BJ (cell line): ENCODE data around the gene GPLD1. TPM values are rescaled to one million over a fixed set of nuclear protein-coding genes. Genes with fewer than 3 reads are reported as not detected.

ENCODE experiments used
- CTCF ChIA-PET: fragments of 350-600 bp; formaldehyde crosslinking; extraction: SDS; loops from one replicate; lab custom pipeline; 2021; ENCODE audit warnings: antibody characterized with exemption, inconsistent platforms; lab: Yijun Ruan, JAX
- POLR2A ChIA-PET: fragments of 300-600 bp; sonication (Branson Sonifier 250); formaldehyde crosslinking; extraction: SDS; loops from one replicate; lab custom pipeline; 2021; ENCODE audit warnings: antibody characterized with exemption; lab: Charles Lee
- DNase-seq: peaks from one replicate; pipeline ENCODE4 v3.0.0-alpha.2; 2011; ENCODE audit warnings: low read depth
- H3K27me3 ChIP-seq: 2 replicates; pipeline ENCODE4 v1.6.0; 2011; ENCODE audit warnings: low read length; ENCODE audit not compliant: control insufficient read depth, insufficient read depth
- H3K36me3 ChIP-seq: 2 replicates; pipeline ENCODE4 v1.5.1; 2011; ENCODE audit warnings: low read length; ENCODE audit not compliant: control insufficient read depth, insufficient read depth
- H3K4me3 ChIP-seq: 2 replicates; pipeline ENCODE4 v1.5.1; 2011; ENCODE audit warnings: low read depth, mild to moderate bottlenecking, control low read depth, low read length
- CTCF ChIP-seq: IDR thresholded peaks from 2 replicates; pipeline ENCODE4 v1.5.1; 2011; ENCODE audit warnings: low read depth, mild to moderate bottlenecking, control low read depth, inconsistent platforms, low read length, moderate library complexity; ENCODE audit not compliant: insufficient read depth
- polyA plus RNA-seq: library from polyadenylated mRNA; depleted of rRNA; stranded (reverse); fragments of >200 nt; gene quantifications from 2 replicates; pipeline ENCODE4 v1.2.3, GENCODE V29; 2011

The GPLD1 gene
- polyA plus RNA-seq, 1 experiment = 0.22 TPM

GRCh38 chr6:24497254-24497970 lies 8.0 kb upstream of the GPLD1 start:
- ChIA-PET POLR2A (no interaction called here), CTCF (no interaction called here)
- no peak for TF ChIP-seq CTCF
- DNase-seq = no peak
- Histone ChIP-seq H3K4me3 (no peak overlapping the region), H3K36me3 (no peaks in the 10 kb centered on the region), H3K27me3 (peaks cover 2% of the 10 kb centered on the region; the same call in 1 of the 2 replicates)

- DNase-seq = no peak
- Histone ChIP-seq H3K36me3 (no peaks in the 10 kb centered on the region), H3K4me3 (peak within 1 kb of the TSS; percentile 51), H3K27me3 (peaks cover 2% of the 10 kb centered on the region; the same call in 1 of the 2 replicates)
- CTCF ChIA-PET = interaction anchor here (0.5 to 2.0 kb wide), 9 partner anchors 9 to 141 kb away, joined by 3 to 8 read pairs (median 3); no protein-coding TSS in a partner anchor
- POLR2A ChIA-PET = no interaction called here
- TF ChIP-seq CTCF = peak; percentile 30
These were observed 5.7 kb upstream of the GPLD1 start, which contains the start of gene ALDH5A1 for GRCh38 chr6:24494821-24495795. Gene ALDH5A1 (plus strand): TSS chr6:24494969. CDS start chr6:24494997, 28 bp downstream.

GRCh38 chr6:24493945-24494820 lies 4.8 kb upstream of the GPLD1 start:
- ChIA-PET CTCF (interaction anchor here (0.9 to 2.0 kb wide), 5 partner anchors 16 to 55 kb away, joined by 3 to 8 read pairs (median 5); no protein-coding TSS in a partner anchor), POLR2A (no interaction called here)
- Histone ChIP-seq H3K4me3 (peak overlapping the region; percentile 51), H3K36me3 (no peaks in the 10 kb centered on the region), H3K27me3 (peaks cover 2% of the 10 kb centered on the region; the same call in 1 of the 2 replicates)
- no peak for DNase-seq
- peak; percentile 39; the same call in 1 of the 2 replicates for TF ChIP-seq CTCF

- H3K4me3 ChIP-seq = no peak overlapping the region
- DNase-seq = no peak
- TF ChIP-seq CTCF = peak; percentile 41
- ChIA-PET POLR2A (no interaction called here), CTCF (interaction anchor here (1.4 kb wide), 1 partner anchor 28 kb away, joined by 4 read pairs; no protein-coding TSS in a partner anchor)
- H3K36me3 ChIP-seq = no peaks in the 10 kb centered on the region
- H3K27me3 ChIP-seq = peaks cover 2% of the 10 kb centered on the region; the same call in 1 of the 2 replicates
These were observed 3.1 kb upstream of the GPLD1 start for GRCh38 chr6:24492475-24492874.
